Upper lobe of right lung (tissue), 1 donor: ENCODE results near the gene CCDC40. TPM values are rescaled to one million over a fixed set of nuclear protein-coding genes. Genes with fewer than 3 reads are reported as not detected.

Experiments
- ATAC-seq: fragments of 200-7000 bp; cut with Tn5 transposase; one replicate; pipeline ENCODE4 v1.9.1; 2020; ENCODE audit warnings: mild to moderate bottlenecking, moderate library complexity
- DNase-seq: peaks from one replicate; pipeline ENCODE4 v3.0.0-alpha.2; 2020
- H3K27ac ChIP-seq: fragments of 200-600 bp; one replicate; pipeline ENCODE4 v1.8.0; 2022
- H3K27me3 ChIP-seq: fragments of 200-600 bp; one replicate; pipeline ENCODE4 v1.8.0; 2022; ENCODE audit warnings: mild to moderate bottlenecking
- H3K36me3 ChIP-seq: fragments of 200-600 bp; one replicate; pipeline ENCODE4 v1.8.0; 2022
- H3K4me1 ChIP-seq: fragments of 200-600 bp; one replicate; pipeline ENCODE4 v1.8.0; 2022
- H3K4me3 ChIP-seq: fragments of 200-600 bp; one replicate; pipeline ENCODE4 v1.8.0; 2022; ENCODE audit warnings: mild to moderate bottlenecking
- H3K9me3 ChIP-seq: fragments of 200-600 bp; one replicate; pipeline ENCODE4 v1.8.0; 2022
- CTCF ChIP-seq: fragments of 200-600 bp; IDR thresholded peaks from one replicate; pipeline ENCODE4 v1.8.0; 2022; ENCODE audit warnings: antibody characterized with exemption
- intact Hi-C: fragments of 100-400 bp; cut with DNase I; formaldehyde crosslinking; loops from one replicate; pipeline ENCODE4 v1.11.0; 2022
- total RNA-seq: library from RNA; stranded (reverse); fragmentation: NEBNext Ultra II Directional; extraction: Animal tissue kit (Norgen Biotek cat#: 25700); gene quantifications from one replicate; pipeline ENCODE4 v1.2.1, GENCODE V29; 2021
- donor health status: DM: no; HTN: yes; CAD: no; lungs with severe emphysema.

The CCDC40 gene
- total RNA-seq, 1 donor from 2014 or later = 3.5 TPM

GRCh38 chr17:80138856-80139426 lies 102.5 kb downstream of the CCDC40 start:
- Histone ChIP-seq H3K4me1 (no peaks in the 10 kb centered on the region), H3K36me3 (peaks cover 100% of the 10 kb centered on the region), H3K27me3 (no peaks in the 10 kb centered on the region), H3K27ac (no peak overlapping the region), H3K9me3 (no peaks in the 10 kb centered on the region), H3K4me3 (no peak overlapping the region)
- no peak for TF ChIP-seq CTCF
- ATAC-seq (no peak), DNase-seq (no peak)
- intact Hi-C loops = no loop called here

- no peak for TF ChIP-seq CTCF
- Histone ChIP-seq H3K4me3 (no peak overlapping the region), H3K36me3 (peaks cover 76% of the 10 kb centered on the region), H3K4me1 (peaks cover 17% of the 10 kb centered on the region), H3K27ac (no peak overlapping the region), H3K27me3 (no peaks in the 10 kb centered on the region), H3K9me3 (no peaks in the 10 kb centered on the region)
- intact Hi-C loops = no loop called here
- DNase-seq (no peak), ATAC-seq (no peak)
Observed at GRCh38 chr17:80141463-80142165, 105.2 kb downstream of the CCDC40 start.

GRCh38 chr17:80142929-80143328 lies 106.5 kb downstream of the CCDC40 start:
- no peak for DNase-seq
- Histone ChIP-seq H3K27ac (no peak overlapping the region), H3K4me1 (peaks cover 18% of the 10 kb centered on the region), H3K27me3 (no peaks in the 10 kb centered on the region), H3K9me3 (no peaks in the 10 kb centered on the region), H3K4me3 (no peak overlapping the region), H3K36me3 (peaks cover 63% of the 10 kb centered on the region)
- TF ChIP-seq CTCF = no peak
- intact Hi-C loops = no loop called here
- ATAC-seq = no peak

GRCh38 chr17:80145076-80146075 lies 108.9 kb downstream of the CCDC40 start:
- no peak for TF ChIP-seq CTCF
- Histone ChIP-seq H3K4me1 (peaks cover 26% of the 10 kb centered on the region), H3K36me3 (peaks cover 39% of the 10 kb centered on the region), H3K4me3 (peak overlapping the region; percentile 78), H3K27ac (peak overlapping the region; percentile 77), H3K27me3 (no peaks in the 10 kb centered on the region), H3K9me3 (no peaks in the 10 kb centered on the region)
- intact Hi-C loops = no loop called here
- ATAC-seq = no peak
- DNase-seq = no peak

- H3K36me3 ChIP-seq = peaks cover 29% of the 10 kb centered on the region
- H3K27ac ChIP-seq = peak overlapping the region; percentile 77
- H3K4me3 ChIP-seq = peak overlapping the region; percentile 78
- no peak for DNase-seq
- ATAC-seq = peak; percentile 6
- H3K9me3 ChIP-seq = no peaks in the 10 kb centered on the region
- no peaks in the 10 kb centered on the region for H3K27me3 ChIP-seq
- intact Hi-C loops = no loop called here
- peaks cover 26% of the 10 kb centered on the region for H3K4me1 ChIP-seq
- no peak for TF ChIP-seq CTCF
Observed at GRCh38 chr17:80146121-80147034, 109.9 kb downstream of the CCDC40 start.
